H9 (cell line): ENCODE measurements around the gene ARMC9. TPM values are rescaled to one million over a fixed set of nuclear protein-coding genes. Genes with fewer than 3 reads are reported as not detected.

Experiments
- DNase-seq: peaks from one replicate; pipeline ENCODE4 v3.0.0-alpha.2; 2017
- H2AFZ ChIP-seq: one replicate; pipeline ENCODE4 v1.6.1; 2013; ENCODE audit warnings: mild to moderate bottlenecking, low read length, control low read depth, moderate library complexity
- H2AK5ac ChIP-seq: 2 replicates; pipeline ENCODE4 v1.6.1; 2013; ENCODE audit warnings: low read length, control low read depth, mixed read lengths; ENCODE audit not compliant: insufficient read length
- H2BK120ac ChIP-seq: one replicate; pipeline ENCODE4 v1.6.1; 2013; ENCODE audit warnings: low read depth, mild to moderate bottlenecking, low read length, control low read depth, inconsistent platforms; ENCODE audit not compliant: poor library complexity, severe bottlenecking
- H2BK12ac ChIP-seq: 2 replicates; pipeline ENCODE4 v1.6.1; 2013; ENCODE audit warnings: low read length, control low read depth, mixed read lengths, low read depth; ENCODE audit not compliant: insufficient read length
- H2BK15ac ChIP-seq: 2 replicates; pipeline ENCODE4 v1.6.1; 2013; ENCODE audit warnings: low read depth, low read length, control low read depth
- H2BK20ac ChIP-seq: one replicate; pipeline ENCODE4 v1.6.1; 2013; ENCODE audit warnings: low read depth, mild to moderate bottlenecking, low read length, control low read depth, inconsistent platforms; ENCODE audit not compliant: poor library complexity, severe bottlenecking
- H2BK5ac ChIP-seq: 2 replicates; pipeline ENCODE4 v1.6.1; 2013; ENCODE audit warnings: low read length, control low read depth, mixed read lengths; ENCODE audit not compliant: insufficient read length
- H3K14ac ChIP-seq: 2 replicates; pipeline ENCODE4 v1.6.1; 2013; ENCODE audit warnings: low read length, control low read depth; ENCODE audit not compliant: insufficient read depth
- H3K18ac ChIP-seq: 2 replicates; pipeline ENCODE4 v1.6.1; 2013; ENCODE audit warnings: low read depth, mild to moderate bottlenecking, mixed read lengths, low read length, control low read depth; ENCODE audit not compliant: insufficient read length
- H3K23ac ChIP-seq: 2 replicates; pipeline ENCODE4 v1.6.1; 2013; ENCODE audit warnings: low read length, control low read depth, mixed read lengths, low read depth; ENCODE audit not compliant: insufficient read length
- H3K23me2 ChIP-seq: 2 replicates; pipeline ENCODE4 v1.6.1; 2013; ENCODE audit warnings: low read depth, mild to moderate bottlenecking, mixed read lengths, low read length, control low read depth; ENCODE audit not compliant: insufficient read length, poor library complexity, severe bottlenecking
- H3K27ac ChIP-seq: 2 replicates; pipeline ENCODE4 v1.5.1; 2013; ENCODE audit warnings: low read length, control low read depth, mixed read lengths, low read depth; ENCODE audit not compliant: insufficient read length
- H3K27me3 ChIP-seq: 2 replicates; pipeline ENCODE4 v1.6.1; 2013; ENCODE audit warnings: low read length, control low read depth, inconsistent platforms; ENCODE audit not compliant: insufficient read depth
- H3K4ac ChIP-seq: 2 replicates; pipeline ENCODE4 v1.6.1; 2013; ENCODE audit warnings: low read depth, mild to moderate bottlenecking, control low read depth, inconsistent platforms, low read length, moderate library complexity
- H3K4me1 ChIP-seq: 2 replicates; pipeline ENCODE4 v1.6.1; 2013; ENCODE audit warnings: low read length, control low read depth, inconsistent platforms; ENCODE audit not compliant: insufficient read depth
- H3K4me2 ChIP-seq: 2 replicates; pipeline ENCODE4 v1.6.1; 2013; ENCODE audit warnings: low read length, control low read depth, mixed read lengths; ENCODE audit not compliant: insufficient read length, insufficient read depth
- H3K56ac ChIP-seq: 2 replicates; pipeline ENCODE4 v1.6.1; 2013; ENCODE audit warnings: low read depth, mild to moderate bottlenecking, mixed read lengths, low read length, control low read depth; ENCODE audit not compliant: insufficient read length
- H3K79me1 ChIP-seq: 2 replicates; pipeline ENCODE4 v1.6.1; 2013; ENCODE audit warnings: low read depth, mild to moderate bottlenecking, moderate library complexity, low read length, control low read depth, inconsistent platforms; ENCODE audit not compliant: insufficient read depth, poor library complexity, severe bottlenecking
- H3K79me2 ChIP-seq: 2 replicates; pipeline ENCODE4 v1.6.1; 2013; ENCODE audit warnings: low read length, control low read depth, inconsistent platforms; ENCODE audit not compliant: insufficient read depth
- H3K9ac ChIP-seq: 2 replicates; pipeline ENCODE4 v1.6.1; 2013; ENCODE audit warnings: low read length, control low read depth, mixed read lengths; ENCODE audit not compliant: insufficient read length; ENCODE audit errors: extremely low read depth
- H3K9me3 ChIP-seq: one replicate; pipeline ENCODE4 v1.6.1; 2013; ENCODE audit warnings: low read depth, low read length, inconsistent platforms; ENCODE audit not compliant: control insufficient read depth
- H3T11ph ChIP-seq: one replicate; pipeline ENCODE4 v1.6.1; 2013; ENCODE audit warnings: mild to moderate bottlenecking, low read length, control low read depth, inconsistent platforms
- H4K20me1 ChIP-seq: one replicate; pipeline ENCODE4 v1.6.1; 2013; ENCODE audit not compliant: control insufficient read depth, insufficient read length, insufficient read depth
- H4K5ac ChIP-seq: 2 replicates; pipeline ENCODE4 v1.6.1; 2013; ENCODE audit warnings: low read depth, mild to moderate bottlenecking, mixed read lengths, low read length, control low read depth; ENCODE audit not compliant: insufficient read length
- H4K8ac ChIP-seq: replicated peaks from 2 replicates; pipeline ENCODE4 v1.6.1; 2013; ENCODE audit warnings: low read length, control low read depth, mixed read lengths, low read depth; ENCODE audit not compliant: insufficient read length
- H4K91ac ChIP-seq: 2 replicates; pipeline ENCODE4 v1.6.1; 2013; ENCODE audit warnings: low read depth, mild to moderate bottlenecking, moderate library complexity, mixed read lengths, low read length, control low read depth; ENCODE audit not compliant: insufficient read length
- H3K27ac Mint-ChIP-seq, 3 experiments: 2 replicates in 2 of 3; 3 replicates in 1 of 3; pipeline ENCODE4 v1.8.0; 2020 to 2021; ENCODE audit warnings: mixed read lengths in 3 of 3, mild to moderate bottlenecking in 1 of 3, moderate library complexity in 1 of 3
- H3K27me3 Mint-ChIP-seq: 2 replicates; pipeline ENCODE4 v1.8.0; 2021; ENCODE audit warnings: low read depth, mild to moderate bottlenecking, moderate library complexity, mixed read lengths
- H3K36me3 Mint-ChIP-seq, 3 experiments: 2 replicates in 2 of 3; 3 replicates in 1 of 3; pipeline ENCODE4 v1.8.0; 2020 to 2021; ENCODE audit warnings: low read depth in 3 of 3, mixed read lengths in 3 of 3; ENCODE audit not compliant: insufficient read depth in 1 of 3
- H3K4me1 Mint-ChIP-seq, 2 experiments: 2 replicates each; pipeline ENCODE4 v1.8.0; 2020; ENCODE audit warnings: mixed read lengths in 2 of 2
- H3K4me3 Mint-ChIP-seq, 2 experiments: 2 replicates in 1 of 2; 3 replicates in 1 of 2; pipeline ENCODE4 v1.8.0; 2020 to 2021; ENCODE audit warnings: mild to moderate bottlenecking in 2 of 2, mixed read lengths in 2 of 2, moderate library complexity in 1 of 2
- H3K9me3 Mint-ChIP-seq, 2 experiments: 2 replicates in 1 of 2; 3 replicates in 1 of 2; pipeline ENCODE4 v1.8.0; 2020; ENCODE audit warnings: mild to moderate bottlenecking in 2 of 2, mixed read lengths in 2 of 2, moderate library complexity in 1 of 2
- CTCF ChIP-seq: fragments of 200-600 bp; sonication (generic); conservative IDR thresholded peaks from 3 replicates; pipeline ENCODE4 v1.8.0; 2021; ENCODE audit warnings: antibody characterized with exemption, mild to moderate bottlenecking
- WGBS: extraction: QIAGEN DNeasy Blood & Tissue Kit; methylation state at CpG from one replicate; pipeline ENCODE4 v1.1.7; 2013; ENCODE audit warnings: missing lambda C conversion rate, low lambda C conversion rate, mixed read lengths; ENCODE audit not compliant: insufficient read length; ENCODE audit errors: extremely low coverage; 5-methylcytosine and 5-hydroxymethylcytosine counted together
- total RNA-seq: library from RNA; stranded (reverse); gene quantifications from 2 replicates; pipeline ENCODE4 v1.2.1, GENCODE V29; 2021

ARMC9 gene
- total RNA-seq, 1 experiment from 2014 or later: 37.6 TPM

- Histone ChIP-seq H2BK5ac (no peak overlapping the region), H3K79me1 (no peaks in the 10 kb centered on the region), H3K9me3 (no peaks in the 10 kb centered on the region), H2BK120ac (no peak overlapping the region), H2AK5ac (no peak overlapping the region), H3K18ac (no peak overlapping the region), H3K9ac (no peak overlapping the region), H2BK12ac (no peak overlapping the region), H3T11ph (no peak overlapping the region), H3K27me3 (no peaks in the 10 kb centered on the region), H3K4me1 (peaks cover 13% of the 10 kb centered on the region; the same call in 1 of the 2 replicates), H3K4me2 (no peak overlapping the region), H3K23me2 (peaks cover 4% of the 10 kb centered on the region), H3K23ac (no peak overlapping the region), H2BK15ac (no peak overlapping the region), H4K91ac (no peak overlapping the region), H3K4ac (no peak overlapping the region), H3K14ac (peak overlapping the region; percentile 12; the same call in 1 of the 2 replicates), H3K27ac (no peak overlapping the region), H4K20me1 (no peaks in the 10 kb centered on the region), H3K56ac (no peak overlapping the region), H4K8ac (no peak overlapping the region), H2AFZ (no peak overlapping the region), H2BK20ac (no peak overlapping the region), H4K5ac (no peak overlapping the region), H3K79me2 (no peaks in the 10 kb centered on the region)
- Mint-ChIP-seq H3K27me3 (no peaks in the 10 kb centered on the region; the same call in 1 of the 2 replicates), H3K4me3 (no peak overlapping the region), H3K9me3 (peaks cover 1 to 3% of the 10 kb centered on the region in 2 experiments; a peak in 1 of 5 replicates), H3K36me3 (peaks cover 0 to 5% (median 4%) of the 10 kb centered on the region in 3 experiments; a peak in 5 of 7 replicates), H3K4me1 (peaks cover 53 to 63% of the 10 kb centered on the region in 2 experiments), H3K27ac (no peak overlapping the region)
- WGBS: no CpG with 5 or more reads among the region's 8 CpGs
- TF ChIP-seq CTCF: no peak
- DNase-seq: no peak
Measured at GRCh38 chr2:231373184-231373583, 174.8 kb downstream of the ARMC9 start.
